GM19043 (cell line): Measurements from ENCODE around the gene ROMO1.

Experiments used
- ATAC-seq: cut with Tn5 transposase; IDR thresholded peaks from one replicate; pipeline ENCODE4 v1.9.1; 2021; ENCODE audit warnings: low read depth; ENCODE audit not compliant: unreplicated experiment

The ROMO1 gene

DNA sequence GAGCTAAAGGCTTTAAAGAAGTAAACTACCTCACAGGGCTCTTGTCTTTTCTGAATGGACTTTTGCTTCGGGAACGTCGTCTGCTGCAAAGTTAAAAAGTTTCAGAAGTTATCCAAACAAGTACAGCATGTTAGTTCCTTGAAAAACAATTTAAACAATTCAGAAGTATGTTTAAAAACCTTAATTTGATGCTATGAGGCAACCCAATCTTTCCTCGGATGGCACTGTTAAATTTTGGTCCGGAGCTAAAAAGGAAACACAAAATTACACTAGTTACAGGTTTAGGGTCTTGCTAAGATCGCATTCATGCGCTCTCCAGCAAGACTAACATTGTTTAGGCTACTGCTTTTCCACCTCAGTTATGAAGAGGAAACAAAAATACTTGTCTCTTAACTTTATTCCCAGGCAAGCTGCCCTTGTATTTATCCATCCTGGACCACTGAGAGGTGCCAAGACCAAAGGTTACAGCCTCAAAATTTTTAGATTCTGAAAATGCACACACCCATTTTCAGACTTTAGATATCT, 30.1 kb downstream of the ROMO1 start:
- ATAC-seq: no peak

DNA sequence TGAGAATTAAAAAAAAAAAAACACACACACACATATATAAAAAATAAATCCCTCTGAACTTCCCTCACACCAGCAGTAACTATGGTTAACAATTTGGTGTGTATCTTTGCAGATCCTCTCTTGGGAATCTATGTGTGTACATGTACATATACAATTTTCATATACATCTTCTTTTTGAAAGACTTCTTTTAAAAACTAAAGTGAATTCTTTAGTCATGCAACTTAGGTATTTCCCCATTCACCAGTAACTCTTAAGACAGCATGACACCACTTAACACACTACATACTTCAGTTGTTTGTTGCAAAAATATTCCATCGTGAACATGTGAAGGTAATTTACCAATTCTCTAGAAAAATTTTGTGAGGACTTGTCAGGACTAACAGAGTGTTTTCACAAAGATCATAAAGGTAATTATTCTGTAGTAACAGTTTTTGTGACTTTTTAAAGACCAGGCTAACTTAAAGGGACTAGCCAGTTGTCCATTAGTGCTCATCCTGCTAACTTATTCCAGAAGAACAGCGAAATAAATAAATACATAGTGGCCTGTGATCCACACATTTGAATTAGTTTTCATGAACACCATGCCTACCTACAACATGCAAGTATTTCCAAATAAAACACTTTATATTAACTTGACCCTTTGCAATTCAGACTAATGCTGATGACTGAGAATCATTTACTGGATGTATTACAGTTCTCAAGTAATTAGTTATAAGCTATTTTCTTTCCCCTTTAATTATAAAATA, 30.8 kb downstream of the ROMO1 start:
- ATAC-seq: no peak

DNA sequence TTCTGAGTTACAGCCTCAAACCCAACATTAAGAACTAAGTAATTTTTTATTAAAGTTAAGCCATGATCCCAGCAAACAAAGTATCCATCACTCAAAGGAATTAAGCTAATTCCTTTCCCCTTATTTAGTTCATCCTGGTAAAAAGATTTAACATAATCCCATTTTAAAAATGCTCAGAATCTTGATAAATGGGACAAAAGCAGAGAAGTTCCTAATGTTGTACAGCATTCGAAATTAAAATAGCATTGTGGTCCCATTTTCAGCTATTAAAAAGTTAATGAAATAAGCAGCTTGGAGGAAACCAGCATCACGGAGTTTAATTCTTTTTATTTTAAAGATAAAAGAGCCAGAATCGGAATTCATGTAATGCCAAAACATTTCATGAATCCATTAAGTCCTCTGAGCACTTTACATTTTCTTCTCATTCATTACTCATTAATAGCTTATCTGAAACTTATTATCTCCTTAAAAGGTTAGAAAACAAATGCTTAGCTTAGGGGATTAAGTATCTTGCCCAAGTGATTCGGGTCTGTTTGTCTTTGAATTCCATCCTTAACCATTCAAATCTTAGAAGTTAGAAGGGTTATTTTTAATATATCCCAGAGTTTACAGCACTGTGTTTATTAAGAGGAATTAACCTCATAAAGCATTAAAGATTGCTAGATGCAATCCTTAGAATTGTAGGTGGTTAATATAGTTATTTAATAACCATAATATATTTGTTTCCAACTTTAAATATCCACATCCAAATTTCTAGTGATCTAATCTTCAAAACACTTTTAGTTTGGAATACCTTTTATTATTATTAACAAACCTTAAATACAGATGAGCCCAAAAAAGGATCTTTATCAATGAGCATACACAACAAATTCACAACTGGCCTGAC, 31.6 kb downstream of the ROMO1 start:
- ATAC-seq: no peak

DNA sequence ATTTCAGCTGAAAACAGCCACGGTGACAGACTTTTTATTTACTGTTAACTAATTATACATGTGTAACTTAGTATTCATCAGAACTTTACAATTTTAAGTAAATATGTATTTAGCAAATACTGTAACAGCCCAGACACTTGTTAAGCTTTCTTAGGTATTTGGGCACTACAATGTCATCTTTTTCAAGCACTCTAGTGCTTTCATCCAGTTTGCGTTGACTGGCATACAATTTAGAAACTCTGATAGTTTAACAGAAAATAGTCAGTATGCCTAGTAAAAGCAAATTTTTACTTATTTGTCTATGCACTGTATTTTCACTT, 32.2 kb downstream of the ROMO1 start:
- no peak for ATAC-seq

DNA sequence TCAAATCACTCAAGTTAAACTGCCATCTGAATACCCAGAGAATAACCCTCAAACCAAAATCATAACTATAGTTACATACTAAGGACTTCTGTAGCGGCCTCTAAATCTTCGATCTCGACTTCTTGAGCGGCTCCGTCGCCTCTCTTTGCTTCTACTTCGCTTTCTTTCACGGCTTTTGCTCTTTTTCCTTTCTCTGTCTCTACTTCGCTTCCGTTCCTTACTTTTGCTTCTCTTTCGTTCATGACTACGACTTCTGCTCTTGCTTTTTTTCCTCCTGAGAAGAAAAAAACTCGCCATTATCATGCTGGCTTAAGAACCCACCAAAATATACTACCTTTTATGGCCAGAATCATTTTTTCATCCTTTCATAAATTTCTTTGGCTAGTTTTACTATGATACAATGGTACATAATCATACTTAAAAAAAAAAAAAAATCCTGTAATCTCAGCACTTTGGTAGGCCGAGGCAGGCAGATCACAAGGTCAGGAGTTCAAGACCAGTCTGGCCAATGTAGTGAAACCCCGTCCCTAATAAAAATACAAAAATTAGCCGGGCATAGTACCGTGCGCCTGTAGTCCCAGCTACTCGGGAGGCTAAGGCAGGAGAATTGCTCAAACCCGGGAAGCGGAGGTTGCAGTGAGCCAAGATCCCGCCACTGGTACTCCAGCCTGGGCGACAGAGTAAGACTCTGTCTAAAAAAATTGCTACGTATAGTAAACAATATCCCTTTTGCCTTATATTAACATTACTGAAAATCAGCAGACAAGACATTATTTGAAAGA, 32.8 kb downstream of the ROMO1 start:
- no peak for ATAC-seq

DNA sequence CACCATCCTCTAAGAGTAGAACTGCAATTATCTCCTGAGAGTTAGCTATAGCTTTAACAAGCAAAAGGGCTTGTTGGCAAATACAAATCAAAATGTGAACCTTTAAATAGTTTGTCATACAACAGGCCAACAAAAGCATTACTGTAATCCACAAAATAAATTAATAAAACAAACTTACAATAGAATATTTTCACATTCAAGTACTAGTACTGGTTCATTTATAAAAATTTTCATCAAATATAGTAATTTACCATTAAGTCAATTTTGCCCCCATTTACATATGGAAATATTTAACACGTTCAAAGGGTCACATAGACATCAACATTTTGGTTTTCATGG, 33.4 kb downstream of the ROMO1 start:
- no peak for ATAC-seq

DNA sequence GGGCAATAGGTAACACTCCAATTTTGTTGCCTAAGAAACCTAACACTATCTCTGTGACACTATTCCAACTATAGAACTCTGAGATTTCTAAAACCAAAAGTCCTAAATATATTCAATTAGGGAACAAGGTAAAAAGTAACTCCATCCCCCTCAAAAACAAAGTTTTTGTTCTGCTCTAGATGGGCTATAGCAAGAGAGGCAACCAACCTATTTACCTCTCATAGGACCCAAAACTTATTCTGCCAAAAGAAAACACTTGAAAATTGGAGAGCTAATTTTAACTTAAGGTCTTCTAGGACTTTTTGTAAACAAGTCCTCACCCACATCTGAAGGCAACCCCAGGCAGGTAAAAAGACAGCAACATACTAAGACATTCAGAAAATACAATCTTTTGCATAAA, 35.2 kb downstream of the ROMO1 start:
- ATAC-seq: no peak

DNA sequence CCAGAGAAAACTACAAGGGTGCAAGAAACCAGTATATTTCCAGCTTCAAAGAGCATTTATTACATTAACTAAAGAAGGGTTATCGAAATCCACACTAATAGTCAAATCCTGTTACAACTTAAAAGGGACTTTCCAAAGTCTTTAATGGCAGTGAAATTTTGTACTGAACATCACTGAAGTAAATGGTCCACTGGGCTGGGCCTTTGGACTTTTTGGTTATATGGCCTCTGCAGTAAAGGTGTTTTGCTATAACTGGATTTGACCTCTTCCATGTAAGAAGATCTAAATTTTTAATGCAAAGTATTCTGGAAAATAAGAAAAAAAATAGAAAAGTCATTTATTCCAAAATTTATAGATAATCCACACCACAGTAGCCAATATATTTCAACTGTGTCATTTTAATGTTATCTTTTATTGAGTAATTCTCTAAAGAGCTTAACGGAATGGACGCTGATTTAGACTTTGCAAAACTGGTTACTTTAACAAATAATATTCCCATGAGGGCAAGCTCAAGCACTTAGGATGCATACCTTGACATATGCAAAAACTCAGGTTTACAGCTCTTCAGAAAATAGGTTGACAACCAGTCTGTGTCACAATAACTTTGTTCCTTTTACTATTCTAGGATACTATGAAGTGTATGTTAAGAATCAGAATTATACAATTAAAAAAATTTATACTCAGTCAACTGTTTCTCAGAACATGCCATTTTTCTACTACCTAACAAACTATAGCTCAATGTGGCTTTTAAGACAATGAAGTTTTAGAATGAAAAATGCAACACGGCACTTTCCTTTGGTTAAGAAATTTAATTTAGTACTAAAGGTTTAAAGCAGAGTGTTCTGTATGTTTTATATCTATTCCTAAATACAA, 35.8 kb downstream of the ROMO1 start:
- ATAC-seq: no peak

DNA sequence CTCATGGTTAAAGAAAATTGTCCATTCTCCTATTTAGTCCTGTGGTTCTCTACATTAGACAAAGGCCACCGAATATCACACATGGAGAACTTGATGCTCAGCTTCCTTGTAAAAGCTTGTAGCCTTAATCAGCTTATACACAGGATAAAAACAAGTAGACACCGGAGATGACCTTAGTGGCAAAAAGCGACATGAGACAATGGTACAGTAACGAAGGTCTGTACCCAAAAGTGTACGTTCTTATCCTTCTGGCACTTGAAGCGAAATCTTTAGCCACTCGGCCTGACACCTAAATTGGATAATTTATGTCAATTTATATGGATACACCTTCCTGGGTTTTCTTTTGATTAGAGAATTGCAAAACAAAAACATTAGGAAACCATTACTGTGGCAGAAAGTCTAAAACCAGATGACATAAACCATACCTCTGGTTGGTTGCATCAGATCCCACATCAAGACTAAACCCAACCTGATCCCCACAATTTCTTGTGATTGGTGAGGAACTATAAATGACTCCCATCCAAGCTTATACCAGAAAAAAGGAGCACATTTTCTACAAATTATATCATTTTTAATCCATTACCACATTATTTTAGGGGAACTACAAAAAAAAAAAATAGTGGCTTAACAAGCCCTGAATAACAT, 36.7 kb downstream of the ROMO1 start:
- no peak for ATAC-seq

DNA sequence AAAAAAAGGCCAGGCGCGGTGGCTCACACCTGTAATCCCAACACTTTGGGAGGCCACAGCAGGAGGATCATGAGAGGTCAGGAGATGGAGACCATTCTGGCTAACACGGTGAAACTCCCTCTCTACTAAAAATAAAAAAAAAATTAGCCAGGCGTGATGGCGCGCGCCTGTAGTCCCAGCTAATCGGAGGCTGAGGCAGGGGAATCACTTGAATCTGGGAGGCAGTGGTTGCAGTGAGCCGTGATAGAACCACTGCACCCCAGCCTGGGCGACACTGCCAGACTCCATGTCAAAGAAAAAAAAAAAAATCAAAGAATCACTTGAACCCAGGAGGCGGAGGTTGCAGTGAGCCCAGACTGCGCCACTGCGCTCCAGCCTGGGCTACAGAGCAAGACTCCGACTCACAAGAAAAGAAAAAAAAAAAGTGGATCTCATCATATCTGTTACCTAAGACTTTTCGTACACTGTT, 38.7 kb downstream of the ROMO1 start:
- no peak for ATAC-seq

DNA sequence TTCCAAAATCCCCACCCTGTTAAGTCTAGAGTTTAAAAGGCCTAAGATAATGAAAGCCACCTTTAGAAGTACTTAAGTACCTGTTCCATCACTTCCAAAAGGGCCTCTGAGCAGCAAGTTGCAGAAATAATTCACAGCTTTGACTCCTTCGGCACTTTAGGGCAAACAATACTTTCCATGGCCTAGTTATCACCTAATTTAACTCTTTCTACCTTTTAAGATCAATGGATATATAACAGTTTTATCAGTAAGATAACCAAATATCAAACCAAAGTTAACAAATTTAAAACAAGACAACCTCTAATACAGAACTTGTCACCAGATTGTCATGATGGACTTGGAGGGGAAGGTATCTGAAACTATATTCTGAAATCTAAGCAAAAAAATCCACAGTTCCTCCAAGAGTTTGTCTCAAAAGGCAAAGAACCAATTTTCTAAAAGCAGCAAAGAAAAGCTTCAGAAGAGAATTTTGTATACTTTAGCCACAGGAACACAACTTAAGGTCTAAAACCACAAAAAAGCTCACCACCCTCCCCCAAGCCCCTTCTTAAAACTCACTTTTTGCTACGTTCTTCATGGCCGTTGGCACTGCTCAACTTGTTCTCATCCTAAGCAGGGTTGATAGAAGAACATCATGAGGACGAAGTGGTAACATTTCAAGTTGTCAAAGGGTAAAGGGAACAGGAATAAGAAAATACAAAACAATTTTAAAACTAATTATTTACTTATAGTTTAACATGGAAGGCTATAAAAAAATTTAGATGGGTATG, 39.4 kb downstream of the ROMO1 start:
- no peak for ATAC-seq

DNA sequence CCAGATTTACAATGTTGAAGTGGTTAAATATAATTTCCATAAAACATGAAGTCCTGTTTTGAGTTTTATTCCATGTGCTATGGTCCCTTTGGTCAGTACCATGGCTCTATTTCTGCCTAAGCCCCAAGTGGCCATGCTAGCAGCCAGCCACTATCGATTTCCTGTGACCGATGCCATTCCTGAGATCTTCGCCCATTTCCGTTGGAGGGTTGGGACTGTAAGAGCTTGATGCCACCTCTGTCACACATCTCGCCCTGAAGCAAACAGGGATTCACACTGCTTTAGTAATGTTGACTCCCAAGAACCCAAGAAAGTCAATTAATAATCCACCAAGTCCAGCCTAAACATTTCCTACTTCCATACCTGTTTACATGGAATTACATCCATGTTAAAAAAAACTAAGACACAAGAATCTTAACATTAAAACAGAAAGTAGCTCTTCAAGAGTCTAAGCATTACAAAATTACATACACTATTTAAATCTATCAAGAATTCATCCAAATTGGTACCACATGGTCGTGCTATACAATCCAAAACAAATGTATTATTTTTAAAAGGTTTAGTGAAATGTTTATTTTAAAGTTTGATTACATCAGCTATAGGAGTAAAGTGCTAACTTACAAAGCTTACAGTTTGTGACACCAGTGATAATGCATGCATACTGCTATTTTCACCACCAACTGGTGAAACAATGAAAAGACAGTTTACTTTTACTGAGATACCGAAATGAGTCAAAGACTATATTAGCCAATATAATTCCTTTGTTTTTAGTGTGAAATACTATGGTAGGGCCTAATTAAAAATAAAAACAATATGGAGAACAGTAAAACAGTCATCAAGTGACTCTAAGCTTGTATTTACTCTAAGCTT, 40.3 kb downstream of the ROMO1 start:
- no peak for ATAC-seq

DNA sequence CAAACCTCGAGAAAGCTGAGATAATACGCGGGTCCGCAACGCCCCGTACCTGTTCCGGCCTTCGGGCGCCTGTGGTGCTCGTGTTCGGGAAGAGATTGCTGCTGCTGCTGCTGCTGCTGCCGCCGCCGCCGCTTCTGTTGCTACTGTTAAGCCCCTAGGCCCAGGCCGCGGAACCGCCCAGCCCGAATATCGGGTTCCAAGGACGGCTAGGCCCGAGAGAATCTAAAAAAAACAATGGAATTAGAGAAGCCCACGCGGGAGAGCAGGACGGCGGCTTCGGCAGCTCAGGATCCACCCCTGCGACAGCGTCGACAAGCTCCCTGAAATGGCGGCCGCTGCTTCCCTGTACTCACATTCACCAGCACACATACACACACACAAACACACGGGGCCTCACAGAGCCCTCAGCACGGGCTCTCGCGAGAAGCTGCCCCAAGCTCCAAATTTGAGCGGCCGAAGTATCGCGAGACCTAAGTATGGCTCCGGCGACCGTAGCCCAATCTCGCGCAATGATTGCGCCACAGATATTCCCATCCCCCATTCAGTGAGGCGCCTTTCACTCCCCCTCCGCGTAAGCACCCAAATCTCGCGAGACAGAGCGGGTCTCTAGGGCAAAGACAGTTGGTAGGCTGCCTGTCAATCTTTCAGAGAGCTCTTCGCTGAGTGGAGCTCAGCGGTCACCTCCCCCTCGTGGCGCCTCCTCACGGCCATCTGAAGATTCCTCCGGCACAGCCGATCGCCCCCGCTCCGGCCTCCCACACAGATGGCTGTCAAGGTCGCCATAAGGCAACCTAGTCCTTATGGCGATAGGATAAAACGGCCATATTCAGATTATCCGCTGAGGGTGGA, 42.9 kb downstream of the ROMO1 start, which contains the start of gene RBM39:
RBM39 (minus strand) TSS at position 369 of the 849 bp plus-strand sequence. CDS start 1,386 bp downstream, outside the sequence.
- ATAC-seq: peak; percentile 78

DNA sequence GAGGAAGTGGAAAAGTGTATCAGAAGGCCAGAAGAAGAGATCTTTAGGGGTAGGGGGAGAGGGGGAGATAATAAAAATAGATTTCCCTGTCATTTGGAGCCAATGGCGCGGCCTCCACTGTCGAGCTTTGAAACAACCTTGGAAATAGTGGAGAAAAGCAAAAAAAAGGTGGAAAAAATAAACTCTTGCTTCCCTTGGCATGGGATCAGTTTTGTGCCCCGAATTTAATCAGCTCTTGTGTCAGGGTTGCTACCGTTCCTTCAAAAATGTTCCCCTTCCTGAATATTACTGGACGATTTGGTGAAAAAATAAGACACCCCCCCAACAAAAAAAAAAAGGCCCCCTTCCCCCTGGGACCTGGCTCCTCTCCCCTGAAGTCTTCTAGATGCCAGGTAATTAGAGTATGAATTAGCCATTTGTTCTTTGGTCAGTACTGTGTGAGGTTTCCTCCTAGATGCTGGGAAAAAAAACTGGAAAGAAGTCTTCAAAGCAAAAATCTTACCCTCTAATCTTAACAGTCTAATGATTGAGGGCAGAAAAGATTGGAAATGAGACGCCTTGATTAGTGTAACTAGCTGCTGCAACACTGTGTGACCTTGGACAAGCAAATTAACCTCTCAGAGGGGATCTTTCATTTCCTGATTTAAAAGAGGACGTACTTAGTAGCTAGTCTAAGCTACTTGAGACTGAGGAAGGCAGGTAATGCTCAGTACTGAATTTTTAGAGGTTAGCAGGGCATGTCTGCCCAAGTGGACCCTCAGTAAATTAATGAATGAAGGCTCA, 43.7 kb downstream of the ROMO1 start:
- ATAC-seq: no peak

DNA sequence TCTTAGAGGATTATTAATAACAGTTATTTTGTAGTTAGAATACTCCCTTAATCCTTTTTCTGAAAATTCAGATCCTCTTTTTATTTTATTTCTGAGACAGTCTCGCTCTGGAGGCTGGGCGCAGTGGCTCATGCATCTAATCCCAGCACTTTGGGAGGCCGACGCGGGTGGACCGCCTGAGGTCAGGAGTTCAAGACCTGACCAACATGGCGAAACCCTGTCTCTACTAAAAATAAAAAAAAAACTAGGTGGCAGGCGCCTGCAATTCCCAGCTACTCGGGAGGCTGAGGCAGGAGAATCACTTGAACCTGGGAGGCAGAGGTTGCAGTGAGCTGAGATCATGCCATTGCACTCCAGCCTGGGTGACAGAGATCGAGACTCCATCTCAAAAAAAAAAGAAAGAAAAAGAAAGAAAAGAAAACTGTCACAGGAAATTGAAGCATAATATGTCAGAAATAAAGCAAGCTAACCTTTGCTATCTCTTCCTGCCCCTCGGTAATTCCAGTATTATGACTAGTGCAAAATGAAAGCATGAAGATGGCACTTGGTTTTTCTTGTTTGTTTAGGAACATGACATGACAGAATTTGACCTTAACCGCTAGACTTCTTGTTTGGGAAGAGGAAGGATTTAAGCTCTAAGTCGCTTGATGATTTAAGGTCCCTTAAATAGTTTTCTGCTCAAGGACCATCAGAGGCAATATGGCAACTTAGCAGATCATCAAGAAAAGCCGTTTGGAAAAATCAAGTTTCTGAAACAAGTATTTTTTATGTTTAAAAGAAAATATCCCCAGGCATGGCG, 44.7 kb downstream of the ROMO1 start:
- no peak for ATAC-seq
